ENCODE data around the gene LRRC70. TPM values are rescaled to one million over a fixed set of nuclear protein-coding genes. Genes with fewer than 3 reads are reported as not detected.
"Not testable (repeated sequence)": the region's sequence is repeated elsewhere in the genome, so short reads cannot be mapped to it uniquely, and the experiment has no call there.

Gene LRRC70
- total RNA-seq, 1 experiment from 2014 or later: 0.68 TPM

DNA sequence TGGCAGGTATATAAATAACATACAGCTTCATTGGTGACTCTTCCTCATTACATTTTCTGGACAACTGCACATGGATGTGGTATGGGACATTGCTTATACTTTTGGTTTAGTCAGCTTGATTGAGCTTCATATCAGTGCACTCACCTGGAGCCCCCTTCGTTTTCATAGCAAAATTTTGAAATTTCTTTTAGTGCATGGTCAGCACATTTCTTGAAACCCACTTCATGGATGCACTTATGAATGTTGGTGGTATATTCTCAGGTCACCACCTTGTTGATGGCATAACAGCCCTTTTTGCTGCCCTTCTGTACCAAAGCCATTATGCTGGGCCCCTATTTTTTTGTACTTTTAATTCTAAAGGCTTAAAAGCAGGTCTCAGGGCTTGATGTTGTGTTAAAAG is 16.7 kb upstream of the LRRC70 start:
- TF ChIP-seq, protein P1, sequence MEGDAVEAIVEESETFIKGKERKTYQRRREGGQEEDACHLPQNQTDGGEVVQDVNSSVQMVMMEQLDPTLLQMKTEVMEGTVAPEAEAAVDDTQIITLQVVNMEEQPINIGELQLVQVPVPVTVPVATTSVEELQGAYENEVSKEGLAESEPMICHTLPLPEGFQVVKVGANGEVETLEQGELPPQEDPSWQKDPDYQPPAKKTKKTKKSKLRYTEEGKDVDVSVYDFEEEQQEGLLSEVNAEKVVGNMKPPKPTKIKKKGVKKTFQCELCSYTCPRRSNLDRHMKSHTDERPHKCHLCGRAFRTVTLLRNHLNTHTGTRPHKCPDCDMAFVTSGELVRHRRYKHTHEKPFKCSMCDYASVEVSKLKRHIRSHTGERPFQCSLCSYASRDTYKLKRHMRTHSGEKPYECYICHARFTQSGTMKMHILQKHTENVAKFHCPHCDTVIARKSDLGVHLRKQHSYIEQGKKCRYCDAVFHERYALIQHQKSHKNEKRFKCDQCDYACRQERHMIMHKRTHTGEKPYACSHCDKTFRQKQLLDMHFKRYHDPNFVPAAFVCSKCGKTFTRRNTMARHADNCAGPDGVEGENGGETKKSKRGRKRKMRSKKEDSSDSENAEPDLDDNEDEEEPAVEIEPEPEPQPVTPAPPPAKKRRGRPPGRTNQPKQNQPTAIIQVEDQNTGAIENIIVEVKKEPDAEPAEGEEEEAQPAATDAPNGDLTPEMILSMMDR (IDR thresholded peaks at IDR 0.05; ENCODE audit: insufficient read depth in 1 of 2, low read depth in 1 of 2, low read length in 1 of 2, severe bottlenecking in 1 of 2, unreplicated experiment in 1 of 2): no peak
- H3K4me3 ChIP-seq (ENCODE audit: low read depth, low read length): no peak overlapping the region
- H3K27ac Mint-ChIP-seq (ENCODE audit: unreplicated experiment): no peak overlapping the region
- no peaks in the 10 kb centered on the region for H3K4me1 ChIP-seq
- CTCF ChIA-PET: no interaction called here
- H3K4me1 Mint-ChIP-seq (ENCODE audit: low read depth, unreplicated experiment): no peaks in the 10 kb centered on the region
- no peaks in the 10 kb centered on the region for H3K9me3 ChIP-seq
- peaks cover 10% of the 10 kb centered on the region for H3K9me3 Mint-ChIP-seq (ENCODE audit: unreplicated experiment)
- no peak overlapping the region for H3K4me3 Mint-ChIP-seq (ENCODE audit: unreplicated experiment)
- H3K36me3 ChIP-seq (ENCODE audit: control insufficient read depth, insufficient read depth, low read length): no peaks in the 10 kb centered on the region
- intact Hi-C loops (cut with micrococcal nuclease; ENCODE audit: unreplicated experiment): no loop called here
- H3K27me3 ChIP-seq (replicated peaks; ENCODE audit: control insufficient read depth, insufficient read depth, low read length): no peaks in the 10 kb centered on the region
- DNase-seq: no peak
- BruUV-seq (replicated peaks): no TSS peak
- POLR2A ChIA-PET: no interaction called here
- H3K27me3 Mint-ChIP-seq (ENCODE audit: insufficient read depth, unreplicated experiment): no peaks in the 10 kb centered on the region
- H3K36me3 Mint-ChIP-seq (ENCODE audit: insufficient read depth, unreplicated experiment): peaks cover 39% of the 10 kb centered on the region

DNA sequence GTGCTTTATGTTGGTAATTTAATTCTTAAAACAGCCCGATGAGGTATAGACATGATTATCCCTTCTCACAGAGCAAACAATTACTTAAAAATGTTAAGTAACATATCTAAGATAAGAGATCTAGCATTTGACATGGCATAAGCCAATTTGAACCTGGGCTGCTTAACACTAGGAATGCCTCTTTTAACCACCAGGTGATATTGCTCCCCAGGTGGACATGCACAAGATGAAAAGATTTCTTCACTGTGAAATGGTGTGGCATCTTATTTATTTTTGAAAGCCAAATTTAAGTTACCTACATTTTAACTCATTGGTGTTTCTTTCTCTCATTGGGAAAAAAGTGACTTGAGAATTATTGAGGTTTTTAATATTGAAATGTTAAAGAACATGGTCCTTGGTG is 15.8 kb upstream of the LRRC70 start:
- TF ChIP-seq, protein P1 (IDR thresholded peaks at IDR 0.05; ENCODE audit: insufficient read depth in 1 of 2, low read depth in 1 of 2, low read length in 1 of 2, severe bottlenecking in 1 of 2, unreplicated experiment in 1 of 2): peak in 1 of 2 experiments; percentile 26
- no peaks in the 10 kb centered on the region for H3K36me3 ChIP-seq (ENCODE audit: control insufficient read depth, insufficient read depth, low read length)

DNA sequence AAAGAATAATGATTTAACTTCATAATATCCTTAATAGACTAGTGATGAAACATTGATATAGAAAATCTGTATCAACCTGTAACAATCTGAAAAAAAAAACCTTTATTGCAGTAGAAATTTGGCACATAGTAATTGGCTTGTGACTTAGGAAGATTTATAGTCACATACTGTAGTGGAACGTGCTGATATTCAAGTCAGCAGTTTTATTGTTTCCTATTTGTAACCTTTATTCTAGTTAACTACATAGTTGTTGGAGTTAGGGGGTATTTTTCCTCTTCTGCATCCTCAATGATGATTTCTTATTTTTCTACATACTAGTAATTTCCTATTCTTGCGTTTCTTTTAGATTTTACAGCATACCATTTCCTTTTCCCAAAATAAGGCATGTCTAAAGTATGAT is 14.5 kb upstream of the LRRC70 start:
- Mint-ChIP-seq H3K27me3 (ENCODE audit: insufficient read depth, unreplicated experiment) (no peaks in the 10 kb centered on the region), H3K27ac (ENCODE audit: unreplicated experiment) (no peak overlapping the region), H3K4me3 (ENCODE audit: unreplicated experiment) (no peak overlapping the region), H3K9me3 (ENCODE audit: unreplicated experiment) (peaks cover 27% of the 10 kb centered on the region), H3K36me3 (ENCODE audit: insufficient read depth, unreplicated experiment) (peaks cover 55% of the 10 kb centered on the region), H3K4me1 (ENCODE audit: low read depth, unreplicated experiment) (peaks cover 4% of the 10 kb centered on the region)
- Histone ChIP-seq H3K36me3 (ENCODE audit: control insufficient read depth, insufficient read depth, low read length) (no peaks in the 10 kb centered on the region), H3K9me3 (peaks cover 4% of the 10 kb centered on the region; the same call in 1 of the 2 replicates), H3K4me1 (no peaks in the 10 kb centered on the region), H3K4me3 (ENCODE audit: low read depth, low read length) (no peak overlapping the region), H3K27me3 (replicated peaks; ENCODE audit: control insufficient read depth, insufficient read depth, low read length) (no peaks in the 10 kb centered on the region)
- no TSS peak for BruUV-seq (replicated peaks)
- intact Hi-C loops (cut with micrococcal nuclease; ENCODE audit: unreplicated experiment): no loop called here
- ChIA-PET POLR2A (no interaction called here), CTCF (no interaction called here)
- TF ChIP-seq, protein P1 (IDR thresholded peaks at IDR 0.05; ENCODE audit: insufficient read depth in 1 of 2, low read depth in 1 of 2, low read length in 1 of 2, severe bottlenecking in 1 of 2, unreplicated experiment in 1 of 2): no peak
- DNase-seq: no peak

More for the DNA sequence above, 15.8 kb upstream of the LRRC70 start:
- Histone ChIP-seq H3K9me3 (peaks cover 2% of the 10 kb centered on the region; the same call in 1 of the 2 replicates), H3K4me1 (no peaks in the 10 kb centered on the region), H3K4me3 (ENCODE audit: low read depth, low read length) (no peak overlapping the region), H3K27me3 (replicated peaks; ENCODE audit: control insufficient read depth, insufficient read depth, low read length) (no peaks in the 10 kb centered on the region)
- POLR2A ChIA-PET: no interaction called here
- Mint-ChIP-seq H3K4me3 (ENCODE audit: unreplicated experiment) (no peak overlapping the region), H3K27me3 (ENCODE audit: insufficient read depth, unreplicated experiment) (no peaks in the 10 kb centered on the region), H3K4me1 (ENCODE audit: low read depth, unreplicated experiment) (no peaks in the 10 kb centered on the region), H3K36me3 (ENCODE audit: insufficient read depth, unreplicated experiment) (peaks cover 47% of the 10 kb centered on the region), H3K9me3 (ENCODE audit: unreplicated experiment) (peaks cover 15% of the 10 kb centered on the region), H3K27ac (ENCODE audit: unreplicated experiment) (no peak overlapping the region)
- intact Hi-C loops (cut with micrococcal nuclease; ENCODE audit: unreplicated experiment): no loop called here
- DNase-seq: no peak
- no TSS peak for BruUV-seq (replicated peaks)
- CTCF ChIA-PET: no interaction called here

DNA sequence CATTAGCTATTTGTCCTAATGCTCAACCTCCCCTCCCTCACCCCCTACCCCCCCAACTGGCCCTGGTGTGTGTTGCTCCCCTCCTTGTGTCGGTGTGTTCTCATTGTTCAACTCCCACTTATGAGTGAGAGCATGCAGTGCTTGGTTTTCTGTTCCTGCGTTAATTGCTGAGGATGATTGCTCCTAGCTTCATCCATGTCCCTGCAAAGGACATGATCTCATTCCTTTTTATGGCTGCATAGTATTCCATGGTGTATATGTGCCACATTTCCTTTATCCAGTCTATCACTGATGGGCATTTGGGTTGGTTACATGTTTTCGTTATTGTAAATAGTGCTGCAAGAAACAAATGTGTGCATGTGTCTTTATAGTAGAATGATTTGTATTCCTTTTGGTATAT is 12.9 kb upstream of the LRRC70 start:
- H3K36me3 ChIP-seq (ENCODE audit: control insufficient read depth, insufficient read depth, low read length); H3K4me1 Mint-ChIP-seq (ENCODE audit: low read depth, unreplicated experiment); H3K4me3 ChIP-seq (ENCODE audit: low read depth, low read length); H3K4me3 Mint-ChIP-seq (ENCODE audit: unreplicated experiment); intact Hi-C loops (cut with micrococcal nuclease; ENCODE audit: unreplicated experiment); POLR2A ChIA-PET; H3K27me3 Mint-ChIP-seq (ENCODE audit: insufficient read depth, unreplicated experiment); H3K27ac Mint-ChIP-seq (ENCODE audit: unreplicated experiment); H3K4me1 ChIP-seq; BruUV-seq (replicated peaks); H3K27me3 ChIP-seq (replicated peaks; ENCODE audit: control insufficient read depth, insufficient read depth, low read length); DNase-seq; H3K9me3 ChIP-seq; CTCF ChIA-PET: not testable (repeated sequence)
- Mint-ChIP-seq H3K36me3 (ENCODE audit: insufficient read depth, unreplicated experiment) (peaks cover 49% of the 10 kb centered on the region), H3K9me3 (ENCODE audit: unreplicated experiment) (peaks cover 28% of the 10 kb centered on the region)

Data from Caco-2 (cell line).